Stimulated activated CD8-positive, alpha-beta memory T cell treated with anti-CD3 and anti-CD28 coated beads, Interleukin-12 subunit alpha, Interleukin-12 subunit beta, amount 100 ng/mL, for 24 hours (primary cell): ENCODE measurements around the gene ATF5.
"Not testable (repeated sequence)": the region's sequence is repeated elsewhere in the genome, so short reads cannot be mapped to it uniquely, and the experiment has no call there.

Source experiments
- DNase-seq: peaks from one replicate; pipeline ENCODE4 v3.0.0-alpha.2; 2020; ENCODE audit errors: extremely low read depth

Gene ATF5

GRCh38 chr19:49949742-49950589, 21.0 kb downstream of the ATF5 start:
- no peak for DNase-seq

- no peak for DNase-seq
These were observed 21.6 kb downstream of the ATF5 start for GRCh38 chr19:49950590-49950948.

GRCh38 chr19:49950956-49951526, 22.0 kb downstream of the ATF5 start:
- DNase-seq = no peak

- DNase-seq = no peak
These were observed 22.9 kb downstream of the ATF5 start for GRCh38 chr19:49951806-49952478.

- no peak for DNase-seq
These were observed 23.5 kb downstream of the ATF5 start for GRCh38 chr19:49952479-49952836.

GRCh38 chr19:49952906-49953305, 23.9 kb downstream of the ATF5 start:
- DNase-seq = no peak

- DNase-seq = no peak
These were observed 24.4 kb downstream of the ATF5 start for GRCh38 chr19:49953416-49953815.

GRCh38 chr19:49954092-49954829, 25.3 kb downstream of the ATF5 start:
- no peak for DNase-seq

GRCh38 chr19:49954933-49955332, 25.9 kb downstream of the ATF5 start:
- DNase-seq = no peak

- no peak for DNase-seq
These were observed 27.1 kb downstream of the ATF5 start for GRCh38 chr19:49956115-49956495.

GRCh38 chr19:49957262-49957915, 28.4 kb downstream of the ATF5 start:
- DNase-seq = no peak

- DNase-seq = not testable (repeated sequence)
These were observed 29.1 kb downstream of the ATF5 start for GRCh38 chr19:49958144-49958543.

GRCh38 chr19:49958596-49958995, 29.6 kb downstream of the ATF5 start:
- DNase-seq = not testable (repeated sequence)

- DNase-seq = not testable (repeated sequence)
These were observed 30.9 kb downstream of the ATF5 start for GRCh38 chr19:49959892-49960291.

GRCh38 chr19:49960980-49961379, 32.0 kb downstream of the ATF5 start, which contains the start of gene SIGLEC11:
SIGLEC11 (minus strand) TSS chr19:49961172; CDS start chr19:49961081, 91 bp downstream.
- not testable (repeated sequence) for DNase-seq

GRCh38 chr19:49968279-49968922, 39.4 kb downstream of the ATF5 start:
- no peak for DNase-seq

GRCh38 chr19:49969355-49969754, 40.4 kb downstream of the ATF5 start:
- not testable (repeated sequence) for DNase-seq

GRCh38 chr19:49971991-49972411, 43.0 kb downstream of the ATF5 start:
- DNase-seq = no peak

GRCh38 chr19:49972841-49973240, 43.8 kb downstream of the ATF5 start:
- DNase-seq = no peak

GRCh38 chr19:49973987-49974386, 45.0 kb downstream of the ATF5 start:
- DNase-seq = no peak

GRCh38 chr19:49975051-49975450, 46.0 kb downstream of the ATF5 start:
- DNase-seq = no peak
